ENCODE data around the gene SRP9.
"Not testable (repeated sequence)": the region's sequence is repeated elsewhere in the genome, so short reads cannot be mapped to it uniquely, and the experiment has no call there.

SRP9 gene

GRCh38 chr1:225774281-225775147 is 3.1 kb upstream of the SRP9 start:
- DNase-seq (ENCODE audit: low read depth in 2 of 2), result no peak

GRCh38 chr1:225776294-225776693 is 1.3 kb upstream of the SRP9 start:
- no peak for DNase-seq (ENCODE audit: low read depth in 2 of 2)

GRCh38 chr1:225777058-225777582 is 506 bp upstream of the SRP9 start:
- DNase-seq (ENCODE audit: low read depth in 2 of 2), result no peak

- DNase-seq (ENCODE audit: low read depth in 2 of 2), result no peak
Observed at GRCh38 chr1:225778337-225778669, 677 bp downstream of the SRP9 start.

GRCh38 chr1:225779165-225779564 is 1.5 kb downstream of the SRP9 start:
- not testable (repeated sequence) for DNase-seq (ENCODE audit: low read depth in 2 of 2)

- no peak for DNase-seq (ENCODE audit: low read depth in 2 of 2)
Observed at GRCh38 chr1:225780134-225780533, 2.5 kb downstream of the SRP9 start.

- DNase-seq (ENCODE audit: low read depth in 2 of 2), result no peak
Observed at GRCh38 chr1:225780630-225781029, 3.0 kb downstream of the SRP9 start.

GRCh38 chr1:225789142-225789541 is 11.5 kb downstream of the SRP9 start:
- DNase-seq (ENCODE audit: low read depth in 2 of 2), result not testable (repeated sequence)

GRCh38 chr1:225794954-225795353 is 17.3 kb downstream of the SRP9 start:
- no peak for DNase-seq (ENCODE audit: low read depth in 2 of 2)

- DNase-seq (ENCODE audit: low read depth in 2 of 2), result not testable (repeated sequence)
Observed at GRCh38 chr1:225796097-225796496, 18.5 kb downstream of the SRP9 start.

- DNase-seq (ENCODE audit: low read depth in 2 of 2), result not testable (repeated sequence)
Observed at GRCh38 chr1:225801146-225801545, 23.5 kb downstream of the SRP9 start.

- DNase-seq (ENCODE audit: low read depth in 2 of 2), result no peak
Observed at GRCh38 chr1:225806249-225806648, 28.6 kb downstream of the SRP9 start.

GRCh38 chr1:225806736-225807135 is 29.1 kb downstream of the SRP9 start:
- not testable (repeated sequence) for DNase-seq (ENCODE audit: low read depth in 2 of 2)

GRCh38 chr1:225808136-225808535 is 30.5 kb downstream of the SRP9 start:
- no peak for DNase-seq (ENCODE audit: low read depth in 2 of 2)

- peak; percentile 67 to 70 for DNase-seq (ENCODE audit: low read depth in 2 of 2)
Observed at GRCh38 chr1:225809842-225810578, 32.4 kb downstream of the SRP9 start, which contains the start of gene EPHX1. EPHX1 (plus strand) TSS chr1:225810124; CDS start chr1:225828730, 18,606 bp downstream.

GRCh38 chr1:225810579-225811538 is 33.2 kb downstream of the SRP9 start:
- DNase-seq (ENCODE audit: low read depth in 2 of 2), result not testable (repeated sequence)

GRCh38 chr1:225811622-225812487 is 34.2 kb downstream of the SRP9 start:
- DNase-seq (ENCODE audit: low read depth in 2 of 2), result no peak

GRCh38 chr1:225812488-225813213 is 35.0 kb downstream of the SRP9 start:
- DNase-seq (ENCODE audit: low read depth in 2 of 2), result no peak

- DNase-seq (ENCODE audit: low read depth in 2 of 2), result no peak
Observed at GRCh38 chr1:225813214-225813964, 35.8 kb downstream of the SRP9 start.
